HG03565 (cell line): Measurements from ENCODE around the gene MB.

Experiments
- ATAC-seq: cut with Tn5 transposase; IDR thresholded peaks from one replicate; pipeline ENCODE4 v1.9.1; 2021; ENCODE audit warnings: mild to moderate bottlenecking, moderate library complexity; ENCODE audit not compliant: unreplicated experiment

MB gene

DNA sequence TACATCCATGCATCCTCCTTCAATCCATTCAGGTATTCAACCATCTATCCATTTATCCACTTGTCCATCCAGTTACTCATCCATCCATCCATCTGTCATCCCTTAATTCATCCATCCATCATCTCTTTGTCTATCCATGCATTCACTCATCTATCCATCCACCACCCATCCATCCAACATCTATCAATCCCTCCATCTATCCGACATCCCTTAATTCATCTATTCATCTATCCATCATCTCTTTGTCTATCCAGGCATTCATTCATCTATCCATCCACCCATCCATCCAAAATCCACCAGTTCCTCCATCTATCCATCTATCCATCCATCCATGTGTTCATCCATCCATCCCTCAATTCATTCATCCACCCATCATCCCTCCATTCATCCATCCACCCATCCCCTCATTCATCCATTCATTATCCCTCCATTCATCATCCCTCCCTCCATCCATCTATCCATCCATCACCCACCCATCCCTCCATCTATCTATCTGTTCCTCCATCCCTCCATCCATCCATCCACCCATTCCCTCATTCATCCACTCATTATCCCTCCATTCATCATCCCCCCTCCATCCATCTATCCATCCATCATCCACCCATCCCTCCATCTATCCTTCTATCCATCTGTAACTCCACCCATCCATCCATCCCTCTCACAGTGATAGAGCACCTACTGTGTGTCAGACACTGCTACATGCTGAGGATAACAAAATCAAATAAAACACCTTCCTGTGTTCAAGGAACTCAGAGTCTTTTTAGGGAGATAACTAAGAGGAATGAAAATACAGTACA lies 1.5 kb upstream of the MB start:
- no peak for ATAC-seq

DNA sequence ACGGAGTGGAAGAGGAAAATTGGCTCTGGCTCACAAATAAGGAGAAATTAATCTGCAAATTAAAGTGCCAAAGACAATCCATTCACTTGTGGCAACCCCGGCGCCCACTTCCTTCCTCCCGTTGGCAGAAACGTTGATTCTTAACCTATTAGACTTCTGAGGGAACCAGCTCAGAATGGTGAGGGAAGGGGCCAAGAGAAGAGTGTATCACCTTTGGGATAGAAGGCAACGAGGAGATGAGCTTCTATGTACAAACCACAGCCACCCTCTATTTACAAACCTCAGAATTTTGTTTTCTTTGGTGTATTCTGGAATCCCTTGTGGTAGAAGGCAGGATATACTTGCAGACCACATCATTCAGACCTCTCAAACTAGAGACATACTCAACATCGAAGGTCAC lies 1.1 kb downstream of the MB start:
- no peak for ATAC-seq

DNA sequence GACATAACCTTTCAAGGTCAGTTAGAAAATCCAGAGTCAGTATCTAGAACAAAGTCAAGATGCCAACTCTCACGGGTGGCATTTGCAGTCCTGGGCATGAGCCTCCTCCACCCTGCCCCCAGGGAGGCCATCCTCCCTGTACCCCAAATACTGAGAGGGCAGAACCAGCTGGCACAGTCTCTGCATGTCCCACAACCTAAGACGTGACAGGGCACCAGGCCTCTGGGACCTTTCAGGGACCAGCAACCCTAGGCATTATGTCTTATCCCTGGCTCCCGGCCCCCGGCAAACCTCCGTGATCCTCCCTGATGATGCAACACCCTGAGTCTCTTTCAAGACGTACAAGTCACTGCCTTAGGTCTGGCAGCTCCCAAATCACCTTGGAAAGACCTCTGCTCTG lies 2.0 kb downstream of the MB start:
- no peak for ATAC-seq

DNA sequence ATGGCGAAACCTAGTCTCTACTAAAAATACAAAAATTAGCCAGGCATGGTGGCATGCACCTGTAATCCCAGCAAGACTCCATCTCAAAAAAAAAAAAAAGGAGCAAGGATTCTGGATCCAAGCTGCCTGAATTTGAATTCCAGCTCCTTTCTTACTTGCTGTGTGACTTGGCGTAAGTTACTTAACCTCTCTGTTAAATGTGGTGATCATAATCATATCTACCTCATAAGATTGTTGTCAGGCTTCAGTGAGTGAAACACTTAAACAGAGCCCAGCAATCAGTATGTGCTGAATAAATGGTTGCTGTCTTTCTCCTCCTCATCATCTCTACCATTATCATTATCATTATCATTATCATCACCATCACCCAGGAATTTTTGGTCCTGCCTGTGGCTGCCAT lies 2.7 kb downstream of the MB start:
- no peak for ATAC-seq

DNA sequence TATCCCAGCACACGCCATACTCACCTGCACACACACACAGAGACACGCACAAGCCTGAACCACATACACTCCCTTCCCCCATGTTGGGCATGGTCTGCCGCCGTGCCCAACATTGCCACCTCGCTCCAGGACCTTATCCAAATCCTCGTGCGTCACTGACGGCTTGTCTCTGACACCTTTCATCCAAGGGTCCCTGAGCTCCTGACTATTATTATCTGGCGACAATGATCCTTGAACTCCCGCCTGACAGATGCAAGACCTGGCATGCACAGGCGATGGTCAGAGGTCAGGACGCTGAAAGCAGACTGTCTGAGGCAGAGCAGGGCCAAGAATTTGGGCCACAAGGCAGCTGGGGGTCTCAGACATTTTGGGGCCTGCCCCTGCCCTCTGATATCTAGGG lies 4.2 kb downstream of the MB start:
- no peak for ATAC-seq

DNA sequence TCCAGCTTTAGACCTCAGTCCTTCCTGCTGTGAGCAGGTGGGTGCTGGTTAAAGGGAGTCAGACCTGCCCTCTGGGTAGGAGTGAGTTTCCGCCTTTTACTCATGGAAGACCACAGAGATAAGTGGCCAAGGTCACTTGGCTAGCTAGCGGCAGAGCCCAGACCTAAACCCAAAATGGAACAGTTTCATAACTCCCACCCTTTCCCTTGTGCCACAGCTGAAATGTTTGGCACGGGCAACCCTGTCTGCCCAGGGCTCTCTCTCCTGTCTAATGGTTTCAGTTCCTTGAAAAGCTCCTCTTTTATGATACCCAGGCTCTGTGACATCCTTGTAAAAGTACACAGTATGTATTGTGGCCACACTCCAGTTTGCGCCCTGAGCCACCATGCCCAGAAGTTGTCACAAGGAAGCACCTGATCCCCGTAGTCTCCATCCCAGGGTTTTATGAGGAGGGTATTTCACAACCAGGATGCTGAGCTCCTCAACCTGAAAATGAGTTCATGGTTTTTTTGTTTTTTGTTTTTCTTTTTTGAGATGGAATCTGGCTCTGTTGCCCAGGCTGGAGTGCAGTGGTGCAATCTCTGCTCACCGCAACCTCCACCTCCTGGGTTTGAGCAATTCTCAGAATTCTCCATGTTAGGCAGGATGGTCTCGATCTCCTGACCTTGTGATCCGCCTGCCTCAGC lies 5.1 kb downstream of the MB start:
- no peak for ATAC-seq

DNA sequence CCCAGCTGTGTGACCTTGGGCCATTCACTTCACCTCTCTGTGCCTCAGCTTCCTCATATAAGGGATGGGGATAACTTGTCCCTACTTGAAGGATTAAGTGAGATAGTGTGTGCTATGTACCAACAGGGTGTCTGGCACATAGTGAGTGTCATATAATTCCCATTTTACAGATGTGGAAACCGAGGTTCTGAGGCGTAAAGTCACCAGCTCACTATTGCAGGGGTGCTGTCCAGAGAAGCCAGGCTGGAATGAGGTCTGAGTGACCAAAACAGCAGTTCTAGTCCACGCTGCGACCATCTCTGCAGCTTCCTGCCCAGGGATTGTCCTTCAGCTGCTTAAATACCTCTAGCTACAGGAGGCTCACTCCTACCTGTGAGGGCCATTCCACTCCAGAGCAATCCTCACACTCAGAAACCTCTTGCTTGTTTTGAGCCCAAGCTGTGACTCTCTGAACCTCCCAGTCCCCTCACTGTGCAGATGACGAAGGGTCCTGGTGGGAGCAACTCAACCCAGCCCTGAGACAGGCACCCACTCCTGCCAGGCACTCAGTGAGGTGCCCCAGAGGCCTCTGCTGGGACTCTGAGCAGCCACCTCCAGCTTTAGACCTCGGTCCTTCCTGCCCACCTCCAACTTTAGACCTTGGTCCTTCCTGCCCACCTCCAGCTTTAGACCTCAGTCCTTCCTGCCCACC lies 5.8 kb downstream of the MB start:
- no peak for ATAC-seq

DNA sequence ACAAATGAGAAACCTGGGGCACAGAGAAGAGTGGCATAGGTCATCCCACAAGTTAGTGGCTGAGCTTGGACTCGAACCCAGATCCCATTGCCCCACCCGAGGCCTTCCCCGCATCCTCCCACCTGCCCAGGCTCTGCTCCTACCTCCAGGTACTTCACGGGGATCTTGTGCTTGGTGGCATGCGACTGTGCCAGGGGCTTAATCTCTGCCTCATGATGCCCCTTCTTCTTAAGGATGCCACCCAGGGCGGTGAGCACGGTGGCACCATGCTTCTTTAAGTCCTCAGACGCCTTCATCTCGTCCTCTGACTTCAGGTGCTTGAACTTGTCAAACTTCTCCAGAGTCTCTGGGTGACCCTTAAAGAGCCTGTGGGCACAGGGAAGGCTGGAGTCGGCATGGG lies 6.4 kb downstream of the MB start:
- no peak for ATAC-seq

DNA sequence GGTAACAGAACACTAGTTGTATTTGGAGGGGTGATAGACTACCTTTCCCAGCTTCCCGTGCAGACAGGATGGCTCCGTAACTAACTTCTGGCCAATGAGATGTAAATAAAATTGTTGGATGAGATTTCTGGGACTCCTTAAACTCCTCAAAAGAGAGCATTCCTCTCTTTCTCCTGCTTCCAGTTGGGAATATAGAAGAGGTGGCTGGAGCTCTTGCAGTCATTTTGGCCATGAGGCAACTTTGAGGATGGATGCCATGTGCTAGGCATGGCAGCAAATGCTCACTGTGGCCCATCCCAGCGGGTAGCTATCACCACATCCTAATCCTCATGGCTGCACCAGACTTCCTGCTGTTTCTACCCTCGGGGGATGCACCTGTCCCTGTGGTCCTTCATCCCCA lies 7.4 kb downstream of the MB start:
- ATAC-seq = no peak

DNA sequence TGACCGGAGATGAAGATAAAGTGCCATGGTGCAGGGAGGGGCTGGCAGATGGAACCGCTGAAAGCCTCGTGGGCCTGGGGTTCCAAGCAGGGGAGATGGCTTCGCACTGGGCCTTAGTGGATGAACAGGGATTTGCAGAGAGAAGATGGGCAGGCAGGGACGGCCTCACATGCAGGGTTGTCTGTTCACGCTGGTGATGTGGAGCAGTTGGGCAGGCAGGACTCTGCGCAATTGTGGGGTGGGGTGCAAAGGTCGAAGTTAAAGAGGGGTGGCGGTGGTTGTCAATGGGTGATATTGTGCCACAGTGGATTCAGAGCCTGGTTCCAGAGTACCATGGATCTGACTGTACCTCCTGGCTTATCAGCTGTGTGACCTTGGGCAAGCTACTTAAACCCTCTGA lies 7.9 kb downstream of the MB start:
- no peak for ATAC-seq

DNA sequence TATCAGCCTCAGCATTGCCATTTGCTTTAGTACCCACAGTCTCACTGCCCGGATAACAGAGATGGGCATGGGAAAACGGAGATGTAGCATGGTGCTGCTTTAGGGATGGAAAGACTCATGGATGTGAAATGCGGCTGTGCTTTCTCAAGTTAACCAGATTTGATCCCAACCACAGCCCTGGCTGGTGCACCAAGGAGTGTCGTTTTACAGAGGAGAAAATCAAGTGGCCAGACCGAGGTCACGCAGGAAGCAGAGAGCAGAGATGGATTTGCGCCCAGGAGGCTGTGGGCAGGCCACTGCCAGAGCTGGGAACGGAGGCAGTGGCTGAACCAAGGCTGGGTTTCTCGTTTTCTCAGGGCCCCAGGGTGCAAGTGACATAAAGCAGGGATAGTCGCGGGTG lies 9.0 kb downstream of the MB start:
- ATAC-seq = no peak

DNA sequence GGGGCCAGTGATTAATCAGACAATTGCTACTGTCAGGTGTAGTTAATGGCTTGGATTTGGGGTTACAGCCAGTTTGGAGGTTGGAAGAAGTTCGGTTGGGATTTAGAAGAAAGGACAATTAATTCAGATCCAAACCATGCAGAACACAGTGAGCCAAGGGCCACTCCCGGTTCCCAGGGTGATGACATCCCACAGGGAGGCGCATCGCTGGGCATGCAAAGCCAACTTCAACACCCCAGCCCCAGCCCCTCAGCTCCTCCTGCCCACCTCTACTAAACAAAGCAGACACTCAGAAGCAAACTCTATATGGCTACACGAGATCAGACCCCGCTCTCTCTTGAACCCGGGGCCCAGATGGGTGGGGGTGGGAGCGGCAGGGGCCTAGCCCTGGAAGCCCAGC lies 10.2 kb downstream of the MB start:
- no peak for ATAC-seq

DNA sequence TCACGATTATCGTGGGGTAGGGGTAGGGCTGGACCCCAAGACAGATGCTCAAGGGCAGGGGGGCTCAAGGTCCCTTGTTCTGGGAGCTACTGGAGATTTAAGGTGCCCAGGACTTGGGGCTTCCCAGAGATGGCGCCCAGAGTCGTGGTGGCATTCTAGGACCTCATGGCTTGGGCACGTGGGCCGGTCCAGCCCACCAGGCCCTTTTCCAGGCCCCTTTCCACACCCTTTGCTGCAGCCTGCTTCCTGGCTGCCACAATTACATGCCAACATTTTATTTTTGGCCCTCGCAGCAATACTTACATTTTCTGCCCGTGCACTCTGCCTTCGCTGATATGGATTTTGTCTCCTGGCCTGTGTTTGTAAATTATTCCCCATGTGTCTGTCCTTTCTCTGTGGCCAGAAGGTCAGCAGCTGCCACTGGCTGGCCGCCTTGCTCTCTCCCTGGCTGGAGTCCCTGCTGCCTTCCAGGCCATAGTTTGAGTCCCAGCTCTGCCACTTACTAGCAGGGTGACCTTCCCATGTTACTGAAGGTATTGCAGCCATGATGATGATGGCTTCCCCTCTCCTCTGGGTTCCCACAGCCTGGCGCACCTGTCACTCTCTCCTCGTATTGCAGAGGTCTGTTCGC lies 11.2 kb downstream of the MB start:
- no peak for ATAC-seq

DNA sequence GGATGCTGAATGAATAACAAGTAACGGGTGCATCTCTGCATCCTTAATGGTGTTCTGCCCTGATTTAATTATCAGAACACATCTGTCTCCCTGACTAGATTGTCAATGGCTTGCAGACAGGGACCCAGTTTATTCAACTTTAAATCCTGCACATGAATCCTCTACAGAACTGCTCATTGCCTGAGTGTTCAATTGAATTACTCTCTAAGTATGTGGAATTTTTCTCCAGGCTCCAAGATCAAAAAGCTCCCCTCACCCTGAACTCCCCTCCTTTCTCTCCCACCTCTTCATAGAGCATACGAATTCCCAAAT lies 11.8 kb downstream of the MB start:
- ATAC-seq = no peak

DNA sequence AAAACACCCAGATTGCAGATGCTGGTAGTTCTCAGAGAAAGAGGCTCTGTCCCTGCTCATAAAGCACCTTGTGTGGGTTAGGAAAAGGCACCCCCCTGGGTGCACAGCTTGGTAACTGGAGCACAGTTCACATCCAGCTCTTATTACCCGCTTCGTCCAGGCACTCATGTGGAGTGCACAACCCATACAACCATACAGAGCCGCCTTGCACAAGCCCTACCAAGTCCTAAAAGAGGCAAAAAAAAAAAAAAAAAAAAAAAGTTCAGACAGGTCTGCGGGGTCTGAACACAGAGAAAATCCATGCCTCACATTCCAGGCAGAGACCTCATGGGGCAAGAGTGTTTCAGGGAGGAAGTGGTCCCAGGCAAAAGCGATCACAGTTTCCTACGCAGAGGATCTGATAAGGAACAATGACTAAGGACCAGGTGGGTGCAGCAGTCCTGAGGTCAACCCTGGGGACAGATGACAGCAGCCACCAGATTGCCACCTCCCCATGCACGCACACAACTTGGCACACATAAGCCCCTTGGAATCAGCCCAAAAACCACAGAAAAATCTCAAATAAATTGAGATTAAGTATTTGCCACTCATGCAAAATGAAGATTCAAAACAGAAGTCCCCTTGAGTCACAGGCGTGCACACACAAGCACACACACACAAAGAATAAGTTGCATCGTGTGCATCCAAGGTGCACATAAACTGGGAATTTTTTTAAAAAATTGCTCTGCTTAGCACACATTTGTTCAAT lies 12.3 kb downstream of the MB start:
- ATAC-seq = no peak

DNA sequence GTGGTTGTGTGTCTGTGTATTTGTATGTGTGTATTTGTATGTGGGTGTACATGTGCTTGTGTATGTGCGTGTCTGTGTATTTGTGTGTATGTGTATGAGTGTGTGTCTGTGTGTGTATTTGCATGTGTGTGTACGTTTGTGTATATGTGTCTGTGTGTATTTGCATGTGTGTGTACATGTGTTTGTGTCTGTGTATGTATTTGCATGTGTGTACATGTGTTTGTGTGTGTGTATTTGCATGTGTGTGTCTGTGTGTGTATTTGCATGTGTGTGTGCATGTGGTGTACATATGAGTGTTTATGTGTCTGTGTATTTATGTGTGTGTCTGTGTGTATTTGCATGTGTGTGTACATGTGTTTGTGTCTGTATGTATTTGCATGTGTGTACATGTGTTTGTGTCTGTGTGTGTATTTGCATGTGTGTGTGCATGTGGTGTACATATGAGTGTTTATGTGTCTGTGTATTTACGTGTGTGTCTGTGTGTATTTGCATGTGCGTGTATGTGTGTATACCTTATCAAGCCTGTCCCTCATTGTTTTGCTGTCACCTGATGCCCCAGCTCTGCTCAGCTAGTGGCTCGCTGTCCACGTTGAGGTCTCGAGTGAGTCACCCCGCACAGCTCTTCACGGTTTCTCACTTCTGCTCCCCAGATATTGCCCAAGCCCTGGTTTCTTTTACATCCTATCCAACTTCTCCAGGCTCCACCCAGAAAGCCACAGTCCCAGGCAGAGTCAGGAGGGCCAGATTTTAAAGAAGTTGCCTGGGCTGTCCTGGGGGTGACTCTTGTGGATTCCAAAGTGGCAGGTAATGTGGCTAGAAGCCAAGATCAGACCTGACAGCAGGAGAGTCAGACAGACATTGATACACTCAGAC lies 15.2 kb downstream of the MB start:
- no peak for ATAC-seq

DNA sequence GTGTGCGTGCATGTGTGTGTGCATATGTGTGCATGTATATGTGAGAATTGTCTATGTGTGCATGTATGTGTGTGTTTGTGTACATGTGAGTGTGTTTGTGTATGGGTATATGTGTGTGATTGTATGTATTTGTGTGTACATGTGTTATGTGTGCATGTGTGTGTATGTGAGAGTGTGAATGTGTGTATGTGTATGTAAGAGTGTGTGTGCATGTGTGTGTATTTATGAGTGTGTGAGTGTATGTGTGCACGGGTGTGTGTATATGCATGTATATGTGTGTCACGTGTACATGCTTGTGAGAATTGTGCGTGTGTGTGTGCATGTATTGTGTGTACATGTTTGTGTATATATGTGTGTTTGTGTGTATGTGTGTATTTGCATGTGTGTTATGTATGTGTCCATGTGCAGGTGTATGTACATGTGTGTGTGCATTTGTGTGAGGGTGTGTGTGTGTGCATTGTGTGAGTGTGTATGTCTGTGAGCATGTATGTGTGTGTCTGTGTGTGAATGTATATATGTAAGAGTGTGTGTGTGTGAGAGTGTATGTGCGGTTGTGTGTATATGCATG lies 16.0 kb downstream of the MB start:
- ATAC-seq = no peak

DNA sequence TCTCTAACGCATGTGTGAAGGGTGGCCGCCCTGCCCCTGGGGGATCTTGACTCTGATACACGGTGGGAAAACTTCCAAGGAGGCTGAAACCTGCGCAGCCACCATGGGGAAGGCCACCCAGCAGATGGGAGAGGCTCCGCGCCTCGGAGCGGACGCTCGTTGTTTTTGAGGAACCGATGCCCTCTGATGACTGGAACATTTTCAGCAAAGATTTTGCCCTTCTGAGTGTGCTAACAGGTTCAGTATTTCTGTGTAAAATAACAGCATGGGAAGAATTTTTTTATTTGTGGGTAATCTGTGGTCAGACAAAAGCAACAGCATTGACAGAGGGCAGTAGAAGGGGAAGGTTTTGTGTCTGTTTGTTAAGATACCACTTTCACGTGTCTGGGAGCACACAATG lies 16.7 kb downstream of the MB start:
- ATAC-seq = no peak

DNA sequence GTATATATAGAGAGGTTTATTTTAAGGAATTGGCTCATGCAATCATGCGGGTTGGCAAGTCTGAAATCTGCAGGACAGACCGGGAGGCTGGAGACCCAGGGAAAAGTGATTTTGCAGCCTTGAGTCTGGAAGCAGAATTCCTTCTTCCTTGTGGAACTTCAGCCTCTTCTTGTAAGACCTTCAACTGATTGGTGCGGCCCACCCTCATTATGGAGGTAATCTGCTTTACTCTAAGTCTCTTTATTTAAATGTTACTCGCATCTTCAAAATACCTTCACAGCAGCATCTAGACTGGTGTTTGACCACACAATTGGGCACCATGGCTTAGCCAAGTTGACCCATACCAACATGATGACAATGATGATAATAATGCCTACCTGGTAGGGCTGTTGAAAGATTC lies 17.8 kb downstream of the MB start:
- no peak for ATAC-seq

DNA sequence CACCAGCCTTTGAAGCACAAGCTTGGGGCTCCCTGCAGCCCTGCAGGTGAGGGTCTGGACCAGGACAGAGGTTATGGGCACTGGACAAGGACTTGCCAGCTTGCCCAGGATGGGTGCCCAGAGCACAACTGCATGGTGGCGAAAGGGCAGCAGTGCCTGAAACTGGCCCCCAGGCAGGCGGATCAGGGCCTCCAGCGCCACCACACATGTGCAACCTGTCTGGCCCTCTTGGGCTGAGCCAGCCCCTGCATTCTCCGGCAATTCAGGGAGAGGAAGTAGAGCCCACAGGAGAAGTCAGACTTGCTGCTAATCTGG lies 18.8 kb downstream of the MB start:
- ATAC-seq = no peak
